H1 (cell line): ENCODE data around the gene CSNK1G3. TPM values are rescaled to one million over a fixed set of nuclear protein-coding genes. Genes with fewer than 3 reads are reported as not detected.

Experiments
- CTCF ChIA-PET: fragments of 300-600 bp; sonication (Branson Sonifier 250); formaldehyde crosslinking; loops from one replicate; lab custom pipeline; 2021; ENCODE audit not compliant: partially characterized antibody; lab: Charles Lee
- POLR2A ChIA-PET: fragments of 300-600 bp; sonication (Branson Sonifier 250); formaldehyde crosslinking; loops from one replicate; lab custom pipeline; 2021; ENCODE audit warnings: inconsistent platforms; ENCODE audit not compliant: partially characterized antibody; lab: Charles Lee
- DNase-seq, 2 experiments: peaks; one replicate each; pipeline versions ENCODE4 v3.0.0 to v3.0.0-alpha.2; 2010 to 2022; ENCODE audit warnings: low spot score in 2 of 2, low read depth in 1 of 2, mixed read lengths in 1 of 2
- FAIRE-seq: peaks from 2 replicates; lab custom pipeline; 2011; peaks lifted over from hg19 to GRCh38; lab: Jason Lieb, UNC
- H2AFZ ChIP-seq: 2 replicates; pipeline ENCODE4 v1.8.1; 2012; ENCODE audit warnings: low read length, inconsistent platforms
- H2AK5ac ChIP-seq: 2 replicates; pipeline ENCODE4 v1.6.1; 2013; ENCODE audit warnings: low read depth, low read length
- H2BK120ac ChIP-seq: replicated peaks from 2 replicates; pipeline ENCODE3; 2013; ENCODE audit warnings: low read depth, low read length, inconsistent platforms
- H2BK12ac ChIP-seq: 2 replicates; pipeline ENCODE4 v1.6.1; 2013; ENCODE audit warnings: low read depth, low read length
- H2BK15ac ChIP-seq: 2 replicates; pipeline ENCODE4 v1.6.1; 2013; ENCODE audit warnings: low read length
- H2BK20ac ChIP-seq: 2 replicates; pipeline ENCODE4 v1.6.1; 2013; ENCODE audit warnings: low read length
- H2BK5ac ChIP-seq: 2 replicates; pipeline ENCODE4 v1.6.1; 2013; ENCODE audit warnings: low read depth, low read length
- H3K14ac ChIP-seq: 2 replicates; pipeline ENCODE4 v1.6.1; 2013; ENCODE audit warnings: inconsistent platforms; ENCODE audit not compliant: insufficient read length
- H3K18ac ChIP-seq: 2 replicates; pipeline ENCODE4 v1.6.1; 2013; ENCODE audit warnings: low read length; ENCODE audit errors: extremely low read depth
- H3K23ac ChIP-seq: 2 replicates; pipeline ENCODE4 v1.6.1; 2013; ENCODE audit warnings: inconsistent platforms; ENCODE audit not compliant: insufficient read length
- H3K23me2 ChIP-seq: 2 replicates; pipeline ENCODE4 v1.6.1; 2013; ENCODE audit warnings: low read depth, low read length
- H3K27ac ChIP-seq: 2 replicates; pipeline ENCODE4 v1.6.1; 2011; ENCODE audit warnings: low read depth, low read length, inconsistent platforms
- H3K27me3 ChIP-seq, 4 experiments: replicated peaks in 1 of 4; 1 replicate in 1 of 4; 2 replicates in 3 of 4; pipeline versions ENCODE4 v1.6.1 to v1.8.1; 2011 to 2013; ENCODE audit warnings: low read length in 3 of 4, mild to moderate bottlenecking in 3 of 4, inconsistent platforms in 2 of 4, mixed read lengths in 2 of 4, moderate library complexity in 1 of 4; ENCODE audit not compliant: control insufficient read depth in 3 of 4, insufficient read depth in 3 of 4; ENCODE audit errors: extremely low read depth in 1 of 4
- H3K36me3 ChIP-seq, 4 experiments: 2 replicates each; pipeline versions ENCODE4 v1.6.1 to v1.8.1; 2011 to 2013; ENCODE audit warnings: mild to moderate bottlenecking in 4 of 4, low read length in 3 of 4, moderate library complexity in 2 of 4, control low read depth in 1 of 4, inconsistent platforms in 1 of 4; ENCODE audit not compliant: insufficient read depth in 4 of 4, control insufficient read depth in 2 of 4
- H3K4ac ChIP-seq: replicated peaks from 2 replicates; pipeline ENCODE3; 2013; ENCODE audit warnings: low read length, low read depth, mixed read lengths, inconsistent platforms; ENCODE audit not compliant: insufficient read length
- H3K4me1 ChIP-seq, 4 experiments: replicated peaks in 1 of 4; 1 replicate in 1 of 4; 2 replicates in 3 of 4; pipeline versions ENCODE4 v1.6.1 to v1.8.1; 2011 to 2013; ENCODE audit warnings: low read length in 3 of 4, inconsistent platforms in 2 of 4, mixed read lengths in 1 of 4; ENCODE audit not compliant: insufficient read depth in 4 of 4, control insufficient read depth in 3 of 4
- H3K4me2 ChIP-seq, 2 experiments: 2 replicates each; pipeline versions ENCODE4 v1.6.1 to v1.8.1; 2011 to 2013; ENCODE audit warnings: low read depth in 2 of 2, low read length in 2 of 2, control low read depth in 1 of 2, inconsistent platforms in 1 of 2, mild to moderate bottlenecking in 1 of 2; ENCODE audit not compliant: insufficient read depth in 1 of 2
- H3K4me3 ChIP-seq, 4 experiments: fragments of 200-600, 300-600 bp in 1 of 4; sonication (generic), shearing (Covaris generic), sonication (Bioruptor Twin) in 1 of 4; 2 replicates each; pipeline versions ENCODE4 v1.5.1 to v1.8.1; 2011 to 2016; ENCODE audit warnings: low read length in 4 of 4, low read depth in 3 of 4, control low read depth in 2 of 4, inconsistent platforms in 2 of 4, mild to moderate bottlenecking in 2 of 4, mixed read lengths in 1 of 4, moderate library complexity in 1 of 4; ENCODE audit not compliant: insufficient read depth in 2 of 4; ENCODE audit errors: extremely low read depth in 1 of 4
- H3K56ac ChIP-seq: replicated peaks from 2 replicates; pipeline ENCODE3; 2013; ENCODE audit warnings: low read depth, mild to moderate bottlenecking, mixed read lengths, low read length, inconsistent platforms; ENCODE audit not compliant: insufficient read length
- H3K79me1 ChIP-seq: 2 replicates; pipeline ENCODE4 v1.6.1; 2013; ENCODE audit warnings: low read depth, low read length, control low read depth
- H3K79me2 ChIP-seq, 2 experiments: 2 replicates each; pipeline versions ENCODE4 v1.6.1 to v1.8.1; 2012 to 2013; ENCODE audit warnings: low read length in 2 of 2, mild to moderate bottlenecking in 2 of 2, inconsistent platforms in 1 of 2; ENCODE audit not compliant: insufficient read depth in 2 of 2, control insufficient read depth in 1 of 2
- H3K9ac ChIP-seq, 4 experiments: replicated peaks in 1 of 4; 1 replicate in 1 of 4; 2 replicates in 3 of 4; pipeline versions ENCODE4 v1.6.1 to v1.8.1; 2011 to 2013; ENCODE audit warnings: low read depth in 3 of 4, low read length in 3 of 4, control low read depth in 2 of 4, mild to moderate bottlenecking in 2 of 4, moderate library complexity in 2 of 4, inconsistent platforms in 1 of 4; ENCODE audit errors: extremely low read depth in 1 of 4
- H3K9me3 ChIP-seq, 2 experiments: 2 replicates each; pipeline versions ENCODE4 v1.6.1 to v1.8.1; 2012 to 2013; ENCODE audit warnings: mild to moderate bottlenecking in 2 of 2, moderate library complexity in 2 of 2, control low read depth in 1 of 2, inconsistent platforms in 1 of 2, low read depth in 1 of 2, low read length in 1 of 2, mixed read lengths in 1 of 2; ENCODE audit not compliant: insufficient read depth in 2 of 2
- H4K20me1 ChIP-seq, 2 experiments: replicated peaks in 1 of 2; 2 replicates each; pipeline versions ENCODE3 to v1.8.1; 2011 to 2013; ENCODE audit warnings: inconsistent platforms in 2 of 2, low read length in 2 of 2, mild to moderate bottlenecking in 1 of 2; ENCODE audit not compliant: insufficient read depth in 2 of 2, control insufficient read depth in 1 of 2
- H4K5ac ChIP-seq: 2 replicates; pipeline ENCODE4 v1.6.1; 2013; ENCODE audit warnings: low read length, low read depth, mixed read lengths, inconsistent platforms; ENCODE audit not compliant: insufficient read length
- H4K8ac ChIP-seq: 2 replicates; pipeline ENCODE4 v1.8.0; 2013; ENCODE audit warnings: mild to moderate bottlenecking, moderate library complexity, low read length, inconsistent platforms; ENCODE audit not compliant: insufficient read depth; ENCODE audit errors: extremely low read depth
- H4K91ac ChIP-seq: replicated peaks from 2 replicates; pipeline ENCODE3; 2013; ENCODE audit warnings: low read length, mixed read lengths, inconsistent platforms; ENCODE audit not compliant: insufficient read length
- KDM1A ChIP-seq: fragments of 200-600, 300-600 bp; sonication (generic); IDR thresholded peaks from 2 replicates; pipeline ENCODE4 v1.7.1; 2016; ENCODE audit warnings: mild to moderate bottlenecking, low read length, borderline replicate concordance
- WGBS, 2 experiments: shearing (Covaris generic) in 1 of 2; methylation state at CpG; one replicate each; pipeline versions ENCODE4 v1.1.6 to v1.1.7; 2013 to 2015; ENCODE audit warnings: low lambda C conversion rate in 2 of 2, mixed read lengths in 2 of 2, inconsistent platforms in 1 of 2, low coverage in 1 of 2, missing lambda C conversion rate in 1 of 2; ENCODE audit not compliant: insufficient replicate concordance in 2 of 2, insufficient coverage in 1 of 2, insufficient read length in 1 of 2; ENCODE audit errors: extremely low coverage in 1 of 2, missing lambda C conversion rate in 1 of 2; 5-methylcytosine and 5-hydroxymethylcytosine counted together
- polyA plus RNA-seq, 7 experiments: library from polyadenylated mRNA; depleted of rRNA in 3 of 7; stranded (reverse) in 5 of 7; unstranded in 2 of 7; fragments of >200 nt in 5 of 7; fragments of 200-250 nt in 2 of 7; gene quantifications; 1 replicate in 5 of 7; 2 replicates in 1 of 7; 4 replicates in 1 of 7; pipeline versions ENCODE4 v1.2.1 to v1.2.3, GENCODE V29; 2011 to 2013; ENCODE audit warnings: missing spikeins in 2 of 7, mixed read lengths in 2 of 7
- total RNA-seq: library from RNA; stranded (reverse); fragmentation: NEBNext Ultra II Directional; extraction: Animal tissue kit (Norgen Biotek cat#: 25700); gene quantifications from 2 replicates; pipeline ENCODE4 v1.2.1, GENCODE V29; 2021
- TF ChIP-seq, protein P1 (sequence below), 3 experiments: IDR thresholded peaks; 1 replicate in 2 of 3; 2 replicates in 1 of 3; pipeline versions ENCODE4 v1.5.1 to v1.6.1; 2011; ENCODE audit warnings: low read length in 3 of 3, mild to moderate bottlenecking in 3 of 3, inconsistent platforms in 2 of 3, low read depth in 1 of 3, moderate library complexity in 1 of 3; ENCODE audit not compliant: insufficient read depth in 1 of 3; ENCODE audit errors: control extremely low read depth in 1 of 3

Gene CSNK1G3
- total and polyA plus RNA-seq, 2 of the 8 experiments (the other 6 are each of a cell fraction or from before 2014, with no cell fraction given), result 10.6 to 58.9 TPM

DNA sequence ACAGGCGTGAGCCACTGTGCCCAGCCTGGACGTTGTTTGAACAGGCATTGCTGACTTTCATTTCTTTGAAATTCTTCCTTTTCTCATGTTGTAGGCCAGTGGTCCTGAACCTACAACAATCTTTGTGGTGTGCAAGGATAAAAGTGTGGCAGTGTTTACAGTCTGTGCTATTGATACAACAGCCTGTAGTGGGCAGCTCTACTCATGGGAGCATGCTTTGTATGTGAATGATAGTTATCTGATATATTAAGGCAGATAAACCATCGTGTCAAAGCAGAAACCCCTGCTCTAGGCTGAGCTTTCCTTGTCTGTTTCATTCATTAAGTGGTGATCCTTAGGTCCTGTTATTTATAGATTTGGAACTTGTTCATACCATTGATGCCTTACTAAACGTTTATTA lies 42.6 kb downstream of the CSNK1G3 start:
- Histone ChIP-seq H4K91ac (no peak overlapping the region), H2BK20ac (no peak overlapping the region), H3K27me3 (no peaks in the 10 kb centered on the region), H3K27ac (no peak overlapping the region), H2BK5ac (no peak overlapping the region), H2BK12ac (no peak overlapping the region), H3K56ac (no peak overlapping the region), H2BK120ac (no peak overlapping the region), H3K14ac (no peak overlapping the region), H3K4me3 (no peak overlapping the region), H3K36me3 (no peaks in the 10 kb centered on the region; a peak in 1 of 8 replicates), H3K79me2 (peaks cover 0 to 18% of the 10 kb centered on the region in 2 experiments; a peak in 2 of 4 replicates), H4K8ac (no peak overlapping the region), H3K4me1 (peaks cover 0 to 2% (median 0%) of the 10 kb centered on the region in 4 experiments; a peak in 1 of 7 replicates), H3K4me2 (no peak overlapping the region), H3K18ac (no peak overlapping the region), H3K9ac (no peak overlapping the region), H3K23me2 (no peaks in the 10 kb centered on the region), H4K5ac (no peak overlapping the region), H3K9me3 (no peaks in the 10 kb centered on the region), H2AFZ (no peak overlapping the region), H3K79me1 (peaks cover 2% of the 10 kb centered on the region; the same call in 1 of the 2 replicates), H3K4ac (no peak overlapping the region), H2AK5ac (no peak overlapping the region), H2BK15ac (no peak overlapping the region), H3K23ac (no peak overlapping the region), H4K20me1 (peaks cover 0 to 2% of the 10 kb centered on the region in 2 experiments)
- ChIA-PET CTCF (interaction anchor here (0.7 to 1.8 kb wide), 3 partner anchors 8 to 11 kb away, joined by 3 to 4 read pairs (median 4); no protein-coding TSS in a partner anchor), POLR2A (no interaction called here)
- TF ChIP-seq, protein P1, sequence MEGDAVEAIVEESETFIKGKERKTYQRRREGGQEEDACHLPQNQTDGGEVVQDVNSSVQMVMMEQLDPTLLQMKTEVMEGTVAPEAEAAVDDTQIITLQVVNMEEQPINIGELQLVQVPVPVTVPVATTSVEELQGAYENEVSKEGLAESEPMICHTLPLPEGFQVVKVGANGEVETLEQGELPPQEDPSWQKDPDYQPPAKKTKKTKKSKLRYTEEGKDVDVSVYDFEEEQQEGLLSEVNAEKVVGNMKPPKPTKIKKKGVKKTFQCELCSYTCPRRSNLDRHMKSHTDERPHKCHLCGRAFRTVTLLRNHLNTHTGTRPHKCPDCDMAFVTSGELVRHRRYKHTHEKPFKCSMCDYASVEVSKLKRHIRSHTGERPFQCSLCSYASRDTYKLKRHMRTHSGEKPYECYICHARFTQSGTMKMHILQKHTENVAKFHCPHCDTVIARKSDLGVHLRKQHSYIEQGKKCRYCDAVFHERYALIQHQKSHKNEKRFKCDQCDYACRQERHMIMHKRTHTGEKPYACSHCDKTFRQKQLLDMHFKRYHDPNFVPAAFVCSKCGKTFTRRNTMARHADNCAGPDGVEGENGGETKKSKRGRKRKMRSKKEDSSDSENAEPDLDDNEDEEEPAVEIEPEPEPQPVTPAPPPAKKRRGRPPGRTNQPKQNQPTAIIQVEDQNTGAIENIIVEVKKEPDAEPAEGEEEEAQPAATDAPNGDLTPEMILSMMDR (IDR thresholded peaks at IDR 0.05; ENCODE audit: control extremely low read depth in 1 of 3, insufficient read depth in 1 of 3, low read depth in 1 of 3, low read length in 3 of 3), result peak in 1 of 3 experiments; percentile 14; a peak in 1 of 4 replicates
- TF ChIP-seq KDM1A, result no peak
- DNase-seq, result no peak
- FAIRE-seq, result no peak
- 88% methylated on average over 4 of the region's 4 CpGs; no CpG with 5 or more reads in 1 of the 2 experiments for WGBS, 2 experiments
